HG02678 (cell line): Measurements from ENCODE around the gene SEMA3A.

Source experiments
- ATAC-seq: cut with Tn5 transposase; IDR thresholded peaks from one replicate; pipeline ENCODE4 v1.9.1; 2021; ENCODE audit warnings: mild to moderate bottlenecking, moderate library complexity; ENCODE audit not compliant: unreplicated experiment

The SEMA3A gene

DNA sequence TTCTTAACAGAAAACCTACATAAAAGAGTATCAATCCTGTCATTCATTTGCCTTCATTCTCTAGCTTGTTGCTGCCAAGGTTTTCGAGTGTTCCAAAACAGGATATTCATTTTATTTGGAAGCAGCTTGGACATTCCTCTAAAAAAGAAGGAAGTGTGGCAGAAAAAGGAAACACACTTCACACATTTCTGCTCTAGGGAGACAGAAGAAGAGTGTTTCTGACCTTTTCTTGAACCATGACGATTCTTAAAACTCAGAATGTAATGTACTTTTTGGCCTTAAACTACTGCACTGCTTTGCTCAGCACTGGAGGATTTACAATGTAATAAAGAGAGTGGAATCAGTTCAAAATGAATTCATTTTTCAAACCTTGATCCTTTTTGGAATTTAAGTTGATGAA is 81.3 kb downstream of the SEMA3A start:
- ATAC-seq = no peak

DNA sequence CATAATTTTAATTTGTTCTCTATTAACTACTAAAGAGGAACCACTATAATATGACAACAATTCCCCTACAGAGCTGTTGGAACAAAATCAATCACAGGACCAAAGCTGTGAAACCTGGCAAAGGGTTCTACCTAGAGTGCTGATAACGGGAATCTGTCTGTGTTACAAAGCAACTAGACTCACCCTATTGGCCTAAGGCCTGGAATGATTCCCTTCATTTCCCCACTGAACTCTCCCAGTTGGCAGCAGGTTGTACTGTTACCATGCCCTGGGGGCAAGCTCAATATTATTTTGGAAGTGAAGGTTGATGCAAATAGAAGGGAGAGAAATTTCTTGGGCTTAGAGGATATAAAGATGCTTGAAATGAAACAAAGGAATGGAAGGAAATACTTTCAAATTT is 81.8 kb downstream of the SEMA3A start:
- no peak for ATAC-seq

DNA sequence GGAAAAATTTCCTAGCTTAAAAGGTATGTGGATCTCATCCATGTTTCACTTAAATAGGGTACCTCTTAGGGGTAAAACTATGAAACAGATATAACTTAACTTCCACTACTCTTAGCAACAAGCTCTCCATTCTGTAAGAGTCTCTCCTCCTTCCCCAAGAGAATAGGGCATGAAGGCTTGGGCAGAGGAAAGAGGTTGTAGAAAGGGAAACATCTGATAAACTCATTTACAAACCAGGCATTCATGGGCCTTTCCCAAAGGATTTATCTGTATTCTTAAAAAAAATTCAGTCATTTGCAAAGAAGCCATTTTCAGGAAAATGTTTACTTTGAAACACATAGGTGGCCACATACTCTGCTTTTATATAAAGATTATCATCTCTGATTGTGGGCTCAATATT is 82.7 kb downstream of the SEMA3A start:
- no peak for ATAC-seq

DNA sequence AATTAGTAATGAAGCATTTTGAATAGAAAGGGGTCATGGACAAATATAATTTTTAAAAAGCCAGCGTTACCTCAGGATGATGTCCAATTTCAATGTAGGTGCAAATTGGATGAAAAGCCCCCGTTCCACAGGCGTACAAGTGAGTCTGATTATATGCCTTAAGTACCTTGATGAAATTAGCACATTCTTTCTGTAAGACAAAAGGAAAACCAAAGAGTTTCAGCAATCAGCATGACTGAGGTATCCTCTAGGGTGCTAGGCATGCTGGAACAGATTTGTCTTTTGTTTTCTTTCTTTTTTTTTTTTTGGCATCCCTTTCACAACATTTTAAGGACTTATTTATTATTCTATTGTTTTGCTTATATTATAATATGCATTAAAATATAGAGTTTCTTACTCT is 84.2 kb downstream of the SEMA3A start:
- no peak for ATAC-seq

DNA sequence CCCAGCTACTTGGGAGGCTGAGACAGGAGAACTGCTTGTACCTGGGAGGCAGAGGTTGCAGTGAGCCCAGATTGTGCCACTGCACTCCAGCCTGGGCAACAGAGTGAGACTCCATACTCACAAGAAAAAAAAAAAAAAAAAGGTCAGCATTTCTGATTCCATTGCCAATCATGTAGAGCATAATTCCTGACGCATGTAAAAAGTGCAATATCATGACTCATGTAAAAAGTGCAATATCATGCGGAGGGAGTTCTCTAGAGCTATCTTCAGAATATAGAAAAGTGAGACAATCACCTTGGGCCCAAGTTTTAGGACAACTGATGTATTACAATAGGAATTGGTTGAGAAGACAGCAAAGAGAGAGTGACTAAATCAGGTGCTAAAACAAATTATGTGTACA is 85.8 kb downstream of the SEMA3A start:
- no peak for ATAC-seq

DNA sequence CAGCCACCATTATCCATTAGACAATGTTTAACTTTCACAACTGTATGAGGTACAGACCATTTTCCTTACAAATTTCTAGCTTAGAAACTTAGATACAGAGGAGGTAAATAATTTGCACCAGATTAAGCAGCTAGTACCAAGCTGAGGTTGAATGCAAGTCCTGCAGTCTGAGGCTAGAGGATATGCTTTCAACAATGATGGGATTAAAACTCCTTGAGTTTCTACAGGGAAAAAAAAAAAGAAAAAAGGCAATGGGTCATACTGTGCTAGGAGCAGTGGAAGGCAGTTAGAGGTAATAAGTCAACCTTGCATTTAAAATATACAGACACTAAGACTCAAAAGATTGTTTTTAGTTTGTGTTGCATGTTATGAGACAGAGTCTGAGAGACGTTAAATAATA is 86.5 kb downstream of the SEMA3A start:
- ATAC-seq = no peak

DNA sequence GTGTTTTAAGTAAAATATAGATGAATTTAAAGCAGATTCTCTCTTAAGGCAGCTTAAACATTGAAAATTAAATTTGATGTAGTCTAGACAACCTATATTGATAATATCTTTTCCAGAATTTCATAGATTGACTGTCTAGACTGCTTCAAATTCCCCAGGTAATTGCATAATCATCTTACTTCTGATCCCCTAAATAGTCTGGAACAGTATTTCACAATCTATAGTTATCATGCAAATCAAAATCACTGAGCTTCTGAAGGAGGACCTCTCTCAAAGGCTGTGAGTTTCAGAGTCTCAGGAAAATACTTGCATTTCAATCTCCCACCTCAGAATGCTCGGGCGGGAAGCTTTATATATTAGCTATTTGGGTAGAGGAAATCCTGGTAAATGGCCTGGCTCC is 87.3 kb downstream of the SEMA3A start:
- ATAC-seq = no peak

DNA sequence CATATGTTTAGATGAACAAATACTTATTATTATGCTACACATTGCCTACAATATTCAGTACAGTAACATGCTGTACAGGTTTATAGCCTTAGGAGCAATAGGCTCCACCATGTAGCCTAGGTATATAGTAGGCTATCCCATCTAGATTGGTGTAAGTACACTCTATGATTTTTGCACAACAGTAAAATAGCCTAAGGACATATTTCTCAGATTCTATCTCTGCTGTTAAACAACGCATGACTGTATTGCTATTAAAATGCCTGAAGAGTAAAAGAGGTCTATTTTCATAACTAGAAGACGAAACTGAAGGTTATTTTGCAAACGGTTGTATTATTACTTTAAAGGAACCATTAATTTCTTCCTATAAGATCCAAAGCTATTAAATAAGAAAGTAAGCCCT is 88.3 kb downstream of the SEMA3A start:
- ATAC-seq = no peak

DNA sequence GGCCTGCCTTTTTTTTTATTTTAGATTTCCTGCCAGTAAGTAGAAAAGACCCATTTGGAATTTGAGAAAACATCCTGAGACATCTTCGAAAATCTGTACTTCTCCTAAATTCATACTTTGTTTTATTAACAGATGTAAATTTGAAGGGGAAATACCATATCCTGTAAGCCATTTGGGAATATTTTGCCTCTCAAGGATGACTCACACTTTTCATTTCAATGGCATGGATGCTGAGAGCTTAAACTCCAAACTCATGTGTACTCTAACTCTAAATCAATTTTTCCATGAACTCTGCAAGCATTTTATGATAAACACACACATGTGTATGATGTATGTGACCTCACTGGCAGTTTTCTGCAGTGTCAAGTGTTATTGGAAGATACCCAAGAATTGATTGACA is 89.0 kb downstream of the SEMA3A start:
- ATAC-seq = no peak

DNA sequence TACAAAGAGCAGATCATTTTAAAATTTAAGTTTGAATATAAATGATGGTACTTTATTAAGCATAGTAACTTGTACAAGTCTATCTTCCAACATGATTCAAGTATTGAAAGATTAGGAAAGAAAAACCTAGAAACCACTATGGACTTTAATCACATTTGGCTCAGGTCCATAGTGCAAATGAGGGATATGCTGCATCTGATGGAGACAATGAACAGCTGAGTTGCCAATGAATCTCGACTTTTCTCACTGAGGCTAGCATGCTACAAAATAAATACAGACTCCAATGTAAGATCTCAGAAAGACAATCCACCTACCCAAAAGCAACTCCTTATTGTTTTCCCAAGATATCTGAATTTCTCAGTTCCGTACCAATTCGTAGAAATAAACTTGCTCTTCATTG is 89.8 kb downstream of the SEMA3A start:
- no peak for ATAC-seq

DNA sequence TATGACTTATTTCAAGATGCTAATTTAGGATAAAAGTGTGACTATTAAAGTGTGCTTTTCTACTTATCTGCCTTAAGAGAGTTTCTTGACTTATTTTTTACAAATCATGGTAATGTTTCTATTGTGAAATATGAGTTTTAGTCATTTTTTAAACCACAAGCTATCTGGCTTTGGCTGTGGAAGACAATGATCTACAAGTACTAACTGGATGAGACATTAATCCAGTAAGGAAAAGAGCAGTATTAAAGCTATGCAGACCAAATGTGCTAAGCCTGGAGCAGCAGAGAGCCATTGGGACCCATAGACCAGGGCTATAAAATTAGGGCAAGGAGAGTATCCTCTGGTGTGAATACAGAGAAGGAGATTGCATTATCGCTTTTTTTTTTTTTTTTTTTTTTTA is 92.4 kb downstream of the SEMA3A start:
- ATAC-seq = no peak

DNA sequence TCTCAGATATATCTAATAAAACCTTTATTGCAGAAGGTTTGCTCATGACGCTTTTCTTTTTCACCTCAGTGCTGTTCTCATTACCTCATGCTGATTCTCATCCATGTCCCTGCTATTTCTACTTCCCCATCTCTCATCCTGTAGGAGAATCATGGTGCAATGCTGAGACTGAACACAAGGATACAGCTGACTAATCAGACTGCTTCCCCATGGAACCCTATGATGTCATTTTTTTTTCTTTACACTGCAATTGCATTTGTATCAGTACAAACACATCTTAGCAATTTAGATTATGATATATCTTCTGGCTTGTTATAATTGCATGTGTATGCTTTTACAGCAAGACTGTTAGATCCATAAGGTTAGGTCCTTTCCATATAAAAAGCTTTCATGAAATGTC is 93.7 kb downstream of the SEMA3A start:
- no peak for ATAC-seq

DNA sequence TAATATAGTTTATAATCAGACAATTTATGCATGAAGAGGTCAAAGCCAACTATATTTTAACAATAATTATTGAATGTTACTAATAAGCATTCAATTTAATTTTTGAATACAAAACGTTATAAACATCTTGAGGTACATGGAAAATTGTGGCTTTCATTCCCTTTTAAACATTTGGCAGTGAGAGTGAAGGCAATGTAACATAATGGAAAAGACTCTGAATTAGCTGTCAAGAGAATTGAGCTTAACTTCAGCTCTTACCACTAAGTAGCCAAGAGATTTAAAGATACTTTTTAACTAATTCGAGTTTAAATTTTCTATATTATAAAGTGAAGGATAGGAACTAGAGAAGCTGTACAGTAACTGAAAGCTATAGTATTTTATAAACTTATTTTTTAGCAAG is 98.6 kb downstream of the SEMA3A start:
- ATAC-seq = no peak

DNA sequence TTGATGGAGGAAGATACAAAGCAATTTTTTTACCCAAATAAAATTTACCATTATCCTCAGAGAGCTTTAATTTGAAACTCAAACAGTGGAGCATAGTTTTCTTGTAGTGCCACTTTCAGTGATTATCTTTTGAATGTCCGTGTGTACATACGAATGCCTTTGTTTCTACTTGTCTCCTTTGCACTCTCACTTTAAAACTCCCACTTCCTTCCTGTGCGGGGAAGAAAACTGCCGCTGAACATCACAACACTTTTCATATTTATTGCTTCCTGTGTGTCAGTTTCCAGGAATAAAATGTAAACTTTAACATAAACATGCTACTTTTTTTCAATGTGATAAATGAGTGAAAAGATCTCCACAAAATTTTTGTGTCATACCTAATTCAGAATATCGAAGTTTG is 102.4 kb downstream of the SEMA3A start:
- no peak for ATAC-seq

DNA sequence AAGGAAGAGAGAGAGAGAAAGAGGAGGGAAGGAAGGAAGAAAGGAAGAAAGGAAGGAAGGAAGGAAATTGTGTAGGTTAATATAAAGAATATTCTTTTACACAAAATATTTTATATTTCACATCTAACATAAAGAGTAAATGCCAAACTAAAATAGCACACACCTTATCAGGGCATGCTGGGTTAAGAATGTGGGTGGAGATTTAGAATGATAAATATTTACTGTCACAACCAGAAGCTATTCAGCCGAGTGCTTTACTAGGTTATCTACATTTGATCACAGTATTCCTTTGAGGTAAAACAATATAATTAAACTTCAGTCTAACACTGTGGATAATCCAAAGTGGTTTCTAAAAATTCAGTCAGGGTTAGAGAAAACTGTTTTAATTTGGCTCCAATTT is 103.3 kb downstream of the SEMA3A start:
- ATAC-seq = no peak

DNA sequence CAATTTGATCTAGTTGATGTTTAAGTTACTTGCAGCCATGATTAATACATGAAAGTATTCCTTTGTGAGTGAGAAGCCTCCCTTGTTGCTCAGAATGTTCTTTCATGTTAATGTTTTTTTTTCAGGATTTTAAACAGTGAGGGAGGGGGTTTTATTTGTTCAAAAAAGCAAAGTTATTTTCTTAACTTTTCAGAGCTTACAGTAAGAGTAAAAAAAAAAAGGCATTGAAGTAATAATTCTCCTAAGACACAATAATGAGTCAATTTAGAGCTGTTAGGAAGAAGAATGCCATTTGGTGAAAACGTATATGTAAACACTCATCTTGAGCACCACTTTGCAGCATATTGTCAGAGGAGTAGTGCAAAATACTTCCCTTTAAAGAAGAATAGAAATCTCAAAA is 105.8 kb downstream of the SEMA3A start:
- ATAC-seq = no peak

DNA sequence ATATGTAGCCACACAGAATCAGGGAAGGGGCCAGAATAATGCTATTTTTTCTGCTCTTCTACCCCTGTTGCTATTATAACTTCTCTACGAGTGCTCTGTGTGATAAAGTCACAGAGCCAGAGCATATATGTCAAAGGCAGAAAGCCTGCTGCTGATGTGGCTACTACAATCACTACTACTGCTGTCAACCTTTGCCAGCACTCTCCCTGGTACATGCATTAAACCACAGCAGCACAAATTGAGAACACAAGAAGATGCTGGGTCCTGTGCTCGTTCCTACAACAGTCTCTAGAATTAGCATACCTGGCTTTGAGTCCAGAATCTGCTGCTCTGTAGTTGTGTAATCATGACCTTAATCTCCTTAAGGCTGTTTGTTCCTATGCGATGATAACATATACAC is 108.6 kb downstream of the SEMA3A start:
- ATAC-seq = no peak

DNA sequence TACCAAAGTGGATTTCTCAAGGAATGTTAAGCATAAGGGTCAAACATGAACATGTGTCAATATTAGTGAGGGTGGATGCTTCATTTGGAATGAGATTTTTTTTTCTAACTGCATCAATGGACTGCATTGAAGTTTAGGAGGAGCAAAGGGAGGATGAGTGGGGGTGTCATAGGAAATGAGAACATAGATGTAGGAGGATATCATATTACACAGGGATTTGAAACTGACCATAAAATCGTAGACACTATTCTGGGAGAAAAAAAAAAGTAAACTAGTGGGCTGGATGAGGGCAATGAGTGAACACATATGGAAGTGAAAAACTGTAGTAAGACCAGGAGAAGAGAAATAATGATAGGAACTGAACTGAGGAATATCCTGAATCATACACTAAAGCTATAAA is 109.4 kb downstream of the SEMA3A start:
- ATAC-seq = no peak

DNA sequence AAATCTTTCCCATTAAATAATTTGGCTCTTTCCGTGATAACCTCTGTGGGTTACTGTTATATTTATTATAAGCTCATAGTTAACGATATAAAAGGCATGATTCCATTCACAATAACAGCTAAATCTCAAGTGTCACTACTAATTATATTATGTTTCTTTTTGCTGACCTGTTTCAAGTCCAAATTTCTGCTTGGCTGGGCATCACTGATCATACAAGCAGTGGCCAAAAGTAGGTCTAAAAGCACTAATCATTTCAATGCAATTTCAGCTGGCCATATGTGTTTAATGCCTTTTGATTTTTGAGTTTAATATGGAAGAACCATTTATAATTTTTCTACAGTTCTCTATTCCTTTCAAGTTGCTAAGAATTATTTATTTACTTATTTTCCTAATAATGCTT is 110.7 kb downstream of the SEMA3A start:
- ATAC-seq = no peak

DNA sequence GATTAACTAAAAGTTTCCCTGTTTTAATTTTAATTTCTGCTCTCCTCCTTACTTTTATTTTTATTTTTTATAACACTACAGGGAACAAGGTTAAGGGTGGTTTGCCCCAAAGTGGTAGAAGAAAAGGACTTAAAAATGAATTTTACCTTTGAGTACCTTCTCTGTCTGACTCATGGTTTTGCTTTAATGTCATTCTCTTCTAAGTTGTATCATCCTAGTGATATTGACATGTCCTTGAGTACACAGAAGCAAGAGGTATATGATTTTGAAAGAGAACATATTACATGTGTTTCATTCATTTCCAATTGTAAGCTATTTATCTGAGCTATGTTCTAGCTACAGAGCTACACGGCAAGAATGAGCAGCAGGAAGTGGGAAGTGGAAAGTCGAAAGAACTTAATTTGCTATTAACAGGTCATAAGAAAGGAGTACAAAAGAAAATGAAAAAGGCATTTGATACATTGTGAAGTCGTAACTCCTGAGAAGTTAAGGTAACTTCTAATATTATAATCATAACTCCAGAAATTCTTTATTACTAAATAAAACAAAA is 112.5 kb downstream of the SEMA3A start:
- no peak for ATAC-seq

DNA sequence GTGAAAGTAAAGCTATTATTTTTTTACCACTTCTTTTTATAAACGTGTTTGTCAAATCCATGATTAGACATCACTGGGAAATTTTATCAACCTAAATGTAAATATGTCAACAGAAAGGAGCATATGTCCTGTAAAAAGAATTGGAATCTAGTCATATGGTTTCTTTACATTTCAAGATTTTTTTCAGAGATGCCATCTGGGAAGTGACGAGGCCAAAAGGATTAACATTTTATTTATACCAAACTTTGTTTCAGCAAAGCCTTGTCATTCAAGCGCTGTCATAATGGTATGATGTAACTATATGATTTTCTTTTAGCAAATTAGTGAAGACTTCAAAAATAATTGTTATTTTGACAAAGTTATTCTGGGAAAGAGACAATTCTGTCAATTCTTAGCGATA is 117.3 kb downstream of the SEMA3A start:
- ATAC-seq = no peak

DNA sequence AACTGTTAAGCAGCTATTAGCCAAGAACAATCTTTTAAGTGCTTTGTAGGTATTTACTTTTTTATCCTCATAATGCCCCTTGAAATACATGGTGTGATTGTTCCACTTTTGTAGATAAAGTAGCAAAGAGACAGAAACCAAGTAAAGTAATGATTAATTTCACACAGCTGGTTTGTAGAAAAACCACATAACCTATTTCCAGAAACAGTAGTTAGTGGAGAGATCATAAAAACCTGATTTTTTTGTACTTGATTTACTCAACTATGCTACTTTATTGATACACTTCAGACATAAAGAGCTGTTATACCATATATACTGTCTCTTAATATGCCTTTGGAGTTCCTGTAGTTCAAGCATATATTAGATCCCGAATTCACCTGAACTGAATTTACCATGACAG is 118.4 kb downstream of the SEMA3A start:
- no peak for ATAC-seq

DNA sequence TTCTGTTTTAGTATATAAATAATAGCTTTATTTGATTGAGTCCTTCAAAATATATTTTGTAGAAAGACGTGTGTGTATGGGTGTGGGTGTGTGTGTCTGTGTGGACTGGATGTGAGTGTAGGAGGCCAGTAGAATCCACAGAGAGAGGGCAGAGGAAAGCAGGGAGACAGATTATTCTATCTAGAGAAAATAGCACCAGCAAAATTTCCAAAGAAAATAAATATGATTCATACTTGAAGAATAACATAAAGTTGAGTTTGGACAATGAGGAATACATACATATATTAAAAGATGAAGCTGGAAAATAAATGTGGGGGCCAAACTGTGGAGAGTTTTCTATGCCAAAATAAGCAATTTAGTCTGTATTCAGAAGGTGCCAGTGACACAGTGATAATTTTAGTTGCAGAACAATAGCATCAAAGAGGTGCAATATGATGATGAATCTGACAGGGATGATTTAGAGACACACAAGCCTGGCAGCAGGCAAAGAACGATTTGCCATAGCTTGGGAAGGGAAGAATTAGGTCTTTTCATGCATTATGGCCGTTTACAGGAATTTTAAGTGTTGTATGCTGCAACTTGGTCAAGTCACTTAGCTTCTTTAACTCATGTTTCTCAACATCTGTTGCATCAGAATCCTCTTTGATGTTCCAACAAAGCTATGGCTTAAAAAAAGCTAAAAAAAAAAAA is 121.3 kb downstream of the SEMA3A start:
- ATAC-seq = no peak
